ENCODE data around the gene LRATD1.

GRCh38 chr2:14677039-14677438 is 44.5 kb downstream of the LRATD1 start:
- TF ChIP-seq CTCF (IDR thresholded peaks at IDR 0.05; ENCODE audit: low read length) (no peak), EZH2 (IDR thresholded peaks at IDR 0.05; ENCODE audit: borderline replicate concordance, low read length) (no peak)

Data from OCI-LY1 (cell line).